ENCODE measurements around the gene CCR4. TPM values are rescaled to one million over a fixed set of nuclear protein-coding genes. Genes with fewer than 3 reads are reported as not detected.
"Not testable (repeated sequence)": the region's sequence is repeated elsewhere in the genome, so short reads cannot be mapped to it uniquely, and the experiment has no call there.

Gene CCR4
- total and polyA plus RNA-seq, 2 of the 13 experiments (the other 11 are each of a cell fraction or from before 2014, with no cell fraction given): 0.04 to 0.05 TPM

DNA sequence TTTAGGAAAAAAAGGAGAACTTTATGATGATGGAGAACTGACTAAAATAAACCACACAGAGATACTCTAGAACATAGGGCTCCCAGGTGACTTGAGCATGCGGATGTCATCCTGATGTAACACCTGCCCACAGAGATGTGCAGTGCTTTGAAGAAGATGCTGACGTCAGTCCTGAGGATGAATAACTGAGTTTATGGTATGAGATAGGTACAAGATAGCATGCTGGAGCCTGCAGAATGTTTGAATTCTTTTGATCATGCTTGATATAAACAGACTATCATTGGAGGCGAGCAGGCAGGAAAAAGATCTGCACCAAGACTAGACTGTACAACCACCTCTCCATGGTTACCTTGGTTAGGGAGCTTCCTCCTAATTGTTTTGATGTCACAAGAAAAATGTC is 12.4 kb downstream of the CCR4 start:
- H3K9me3 ChIP-seq (ENCODE audit: low read length): peaks cover 21% of the 10 kb centered on the region
- no peak for FAIRE-seq
- intact Hi-C loops (cut with micrococcal nuclease; ENCODE audit: unreplicated experiment): no loop called here
- no peaks in the 10 kb centered on the region for H3K36me3 ChIP-seq (replicated peaks in 1 of 2; ENCODE audit: control insufficient read depth in 1 of 2, insufficient read depth in 2 of 2, low read length in 2 of 2)
- no peak overlapping the region for H3K4me2 ChIP-seq (ENCODE audit: low read depth, low read length)
- H3K27ac ChIP-seq (ENCODE audit: extremely low read length, insufficient read depth, low read length): no peak overlapping the region
- peaks cover 28% of the 10 kb centered on the region for H3K4me1 ChIP-seq (ENCODE audit: insufficient read depth, low read length)
- DNase-seq (ENCODE audit: low spot score): no peak
- peak; percentile 58; the same call in 1 of the 2 replicates for TF ChIP-seq CREB1 (IDR thresholded peaks at IDR 0.05)
- no peak for TF ChIP-seq CREB1 (CRISPR knock-in tag; IDR thresholded peaks at IDR 0.05)
- TF ChIP-seq MED1 (CRISPR knock-in tag; IDR thresholded peaks at IDR 0.05): no peak
- no peak overlapping the region for H3K4me3 ChIP-seq (replicated peaks in 1 of 3; ENCODE audit: insufficient read depth in 1 of 3, low read depth in 2 of 3, low read length in 3 of 3)
- no peak overlapping the region for H2AFZ ChIP-seq (ENCODE audit: low read length)
- no peak overlapping the region for H3K9ac ChIP-seq (ENCODE audit: insufficient read depth, low read depth, low read length)
- CTCF ChIA-PET (ENCODE audit: low intra/inter-chr PET ratio, low total read pairs): no interaction called here
- H4K20me1 ChIP-seq (ENCODE audit: insufficient read depth, low read length): no peaks in the 10 kb centered on the region
- ATAC-seq: no peak
- H3K79me2 ChIP-seq (ENCODE audit: insufficient read depth, low read length): no peaks in the 10 kb centered on the region
- no peaks in the 10 kb centered on the region; a peak in 1 of 5 replicates for H3K27me3 ChIP-seq (ENCODE audit: control insufficient read depth in 1 of 2, insufficient read depth in 2 of 2, low read length in 2 of 2)
- in situ Hi-C loops (cut with HindIII; ENCODE audit: extremely low pct_ligation_motif_present, low pct_unique_long_range_greater_than_20kb): loop anchor here (25.0 kb wide), 1 partner anchor 398 kb away; no protein-coding TSS in a partner anchor
- no TSS peak for BruUV-seq (replicated peaks)
- POLR2A ChIA-PET: no interaction called here
- 52% methylated on average over 3 of the region's 3 CpGs for WGBS (ENCODE audit: low lambda C conversion rate)

DNA sequence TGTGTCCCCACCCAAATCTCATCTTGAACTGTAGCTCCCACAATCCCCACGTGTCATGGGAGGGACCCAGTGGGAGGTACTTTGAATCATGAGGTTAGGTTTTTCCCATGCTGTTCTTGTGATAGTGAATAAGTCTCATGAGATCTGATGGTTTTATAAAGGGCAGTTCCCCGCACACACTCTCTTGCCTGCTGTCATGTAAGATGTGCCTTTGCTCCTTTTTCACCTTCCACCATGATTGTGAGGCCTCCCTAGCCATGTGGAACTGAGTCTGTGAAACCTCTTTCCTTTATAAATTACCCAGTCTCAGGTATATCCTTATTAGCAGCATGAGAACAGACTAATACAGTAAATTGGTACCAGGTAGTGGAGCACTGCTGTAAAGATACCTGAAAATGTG is 13.3 kb downstream of the CCR4 start:
- H3K79me2 ChIP-seq (ENCODE audit: insufficient read depth, low read length); intact Hi-C loops (cut with micrococcal nuclease; ENCODE audit: unreplicated experiment); ATAC-seq; H2AFZ ChIP-seq (ENCODE audit: low read length); H3K27ac ChIP-seq (ENCODE audit: extremely low read length, insufficient read depth, low read length); H3K4me3 ChIP-seq (replicated peaks in 1 of 3; ENCODE audit: insufficient read depth in 1 of 3, low read depth in 2 of 3, low read length in 3 of 3); H3K9ac ChIP-seq (ENCODE audit: insufficient read depth, low read depth, low read length); BruUV-seq (replicated peaks); CTCF ChIA-PET (ENCODE audit: low intra/inter-chr PET ratio, low total read pairs); H3K36me3 ChIP-seq (replicated peaks in 1 of 2; ENCODE audit: control insufficient read depth in 1 of 2, insufficient read depth in 2 of 2, low read length in 2 of 2); H3K27me3 ChIP-seq (ENCODE audit: control insufficient read depth in 1 of 2, insufficient read depth in 2 of 2, low read length in 2 of 2); POLR2A ChIA-PET; H4K20me1 ChIP-seq (ENCODE audit: insufficient read depth, low read length); FAIRE-seq; H3K4me2 ChIP-seq (ENCODE audit: low read depth, low read length); DNase-seq (ENCODE audit: low spot score): not testable (repeated sequence)
- Histone ChIP-seq H3K4me1 (ENCODE audit: insufficient read depth, low read length) (peaks cover 36% of the 10 kb centered on the region), H3K9me3 (ENCODE audit: low read length) (peaks cover 21% of the 10 kb centered on the region)
- 50% methylated on average over 2 of the region's 2 CpGs for WGBS (ENCODE audit: low lambda C conversion rate)
- in situ Hi-C loops (cut with HindIII; ENCODE audit: extremely low pct_ligation_motif_present, low pct_unique_long_range_greater_than_20kb): loop anchor here (25.0 kb wide), 1 partner anchor 398 kb away; no protein-coding TSS in a partner anchor

DNA sequence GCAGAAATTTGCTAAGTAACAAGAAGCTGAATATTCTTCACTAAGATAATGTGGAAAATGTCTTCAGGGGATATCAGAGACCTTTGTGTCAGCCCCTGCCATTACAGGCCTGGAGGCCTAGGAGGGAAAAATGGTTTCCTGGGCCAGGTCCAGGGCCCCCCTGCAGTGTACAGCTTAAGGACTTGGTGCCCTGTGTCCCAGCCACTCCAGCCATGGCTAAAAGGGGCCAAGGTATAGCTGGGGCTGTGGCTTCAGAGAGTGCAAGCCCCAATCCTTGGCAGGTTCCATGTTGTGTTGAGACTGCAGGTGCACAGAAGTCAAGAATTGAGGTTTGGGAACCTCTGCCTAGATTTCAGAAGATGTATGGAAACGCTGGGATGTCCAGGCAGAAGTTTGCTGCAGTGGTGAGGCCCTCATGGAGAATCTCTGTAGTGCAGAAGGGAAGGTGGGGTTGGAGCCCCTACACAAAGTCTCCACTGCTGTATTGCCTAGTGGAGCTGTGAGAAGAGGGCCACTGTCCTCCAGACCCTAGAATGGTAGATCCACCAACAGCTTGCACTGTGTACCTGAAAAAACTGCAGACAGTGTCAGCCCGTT is 14.3 kb downstream of the CCR4 start:
- DNase-seq (ENCODE audit: low spot score); H3K27ac ChIP-seq (ENCODE audit: extremely low read length, insufficient read depth, low read length); H4K20me1 ChIP-seq (ENCODE audit: insufficient read depth, low read length); H3K4me3 ChIP-seq (replicated peaks in 1 of 3; ENCODE audit: insufficient read depth in 1 of 3, low read depth in 2 of 3, low read length in 3 of 3); ATAC-seq; CTCF ChIA-PET (ENCODE audit: low intra/inter-chr PET ratio, low total read pairs); H3K79me2 ChIP-seq (ENCODE audit: insufficient read depth, low read length); H3K9ac ChIP-seq (ENCODE audit: insufficient read depth, low read depth, low read length); intact Hi-C loops (cut with micrococcal nuclease; ENCODE audit: unreplicated experiment); BruUV-seq (replicated peaks); H3K36me3 ChIP-seq (replicated peaks in 1 of 2; ENCODE audit: control insufficient read depth in 1 of 2, insufficient read depth in 2 of 2, low read length in 2 of 2); H2AFZ ChIP-seq (ENCODE audit: low read length); H3K4me2 ChIP-seq (ENCODE audit: low read depth, low read length); H3K27me3 ChIP-seq (ENCODE audit: control insufficient read depth in 1 of 2, insufficient read depth in 2 of 2, low read length in 2 of 2); FAIRE-seq: not testable (repeated sequence)
- POLR2A ChIA-PET: interaction anchor here (0.7 kb wide), 1 partner anchor 8 kb away, joined by 3 read pairs; no protein-coding TSS in a partner anchor
- Histone ChIP-seq H3K4me1 (ENCODE audit: insufficient read depth, low read length) (peaks cover 38% of the 10 kb centered on the region), H3K9me3 (ENCODE audit: low read length) (peaks cover 21% of the 10 kb centered on the region)
- 31% methylated on average over 2 of the region's 2 CpGs for WGBS (ENCODE audit: low lambda C conversion rate)
- in situ Hi-C loops (cut with HindIII; ENCODE audit: extremely low pct_ligation_motif_present, low pct_unique_long_range_greater_than_20kb): loop anchor here (25.0 kb wide), 1 partner anchor 397 kb away; no protein-coding TSS in a partner anchor

All from HepG2 (cell line).